Caco-2 (cell line): ENCODE results near the gene TMEM62. TPM values are rescaled to one million over a fixed set of nuclear protein-coding genes. Genes with fewer than 3 reads are reported as not detected.
"Not testable (repeated sequence)": the region's sequence is repeated elsewhere in the genome, so short reads cannot be mapped to it uniquely, and the experiment has no call there.

Experiments
- BruUV-seq: library from RNA; stranded (reverse); fragments of 400-500 nt; replicated peaks from 2 replicates; lab custom pipeline; 2021; lab: Mats Ljungman, UMichigan
- CTCF ChIA-PET: fragments of 300-600 bp; sonication (Branson Sonifier 250); formaldehyde crosslinking; loops from one replicate; lab custom pipeline; 2022; ENCODE audit warnings: antibody characterized with exemption; lab: Charles Lee
- POLR2A ChIA-PET: fragments of 300-600 bp; sonication (Branson Sonifier 250); formaldehyde crosslinking; loops from one replicate; lab custom pipeline; 2022; ENCODE audit warnings: antibody characterized with exemption; lab: Charles Lee
- DNase-seq, 2 experiments: peaks; one replicate each; pipeline versions ENCODE4 v3.0.0 to v3.0.0-alpha.2; 2020 to 2022
- H3K27me3 ChIP-seq: replicated peaks from 2 replicates; pipeline ENCODE4 v1.6.0; 2011; ENCODE audit warnings: low read length; ENCODE audit not compliant: control insufficient read depth, insufficient read depth
- H3K36me3 ChIP-seq: 2 replicates; pipeline ENCODE4 v1.5.1; 2011; ENCODE audit warnings: low read length; ENCODE audit not compliant: control insufficient read depth, insufficient read depth
- H3K4me1 ChIP-seq: fragments of 250-450 bp; sonication (Bioruptor Pico); 2 replicates; pipeline ENCODE4 v1.5.1; 2020; ENCODE audit warnings: mild to moderate bottlenecking
- H3K4me3 ChIP-seq: 2 replicates; pipeline ENCODE4 v1.5.1; 2011; ENCODE audit warnings: low read depth, mild to moderate bottlenecking, control low read depth, low read length
- H3K9me3 ChIP-seq: fragments of 250-450 bp; sonication (Bioruptor Pico); 2 replicates; pipeline ENCODE4 v1.5.1; 2020; ENCODE audit warnings: mild to moderate bottlenecking, moderate library complexity
- H3K27ac Mint-ChIP-seq: one replicate; pipeline ENCODE4 v1.8.0; 2022; ENCODE audit warnings: mixed read lengths; ENCODE audit not compliant: unreplicated experiment
- H3K27me3 Mint-ChIP-seq: one replicate; pipeline ENCODE4 v1.8.0; 2022; ENCODE audit warnings: mixed read lengths; ENCODE audit not compliant: insufficient read depth, unreplicated experiment
- H3K36me3 Mint-ChIP-seq: one replicate; pipeline ENCODE4 v1.8.0; 2022; ENCODE audit warnings: mild to moderate bottlenecking, mixed read lengths; ENCODE audit not compliant: insufficient read depth, unreplicated experiment
- H3K4me1 Mint-ChIP-seq: one replicate; pipeline ENCODE4 v1.8.0; 2022; ENCODE audit warnings: low read depth, mixed read lengths; ENCODE audit not compliant: unreplicated experiment
- H3K4me3 Mint-ChIP-seq: one replicate; pipeline ENCODE4 v1.8.0; 2022; ENCODE audit warnings: mild to moderate bottlenecking, moderate library complexity, mixed read lengths; ENCODE audit not compliant: unreplicated experiment
- H3K9me3 Mint-ChIP-seq: one replicate; pipeline ENCODE4 v1.8.0; 2022; ENCODE audit warnings: mixed read lengths; ENCODE audit not compliant: unreplicated experiment
- intact Hi-C: fragments of 100-400 bp; cut with micrococcal nuclease; formaldehyde crosslinking; loops from one replicate; pipeline ENCODE4 v1.10.0; 2022; ENCODE audit not compliant: unreplicated experiment
- total RNA-seq: library from RNA; stranded (reverse); gene quantifications from 2 replicates; pipeline ENCODE4 v1.2.3, GENCODE V29; 2022
- TF ChIP-seq, protein P1 (sequence below), 2 experiments: fragments of 200-600 bp in 1 of 2; IDR thresholded peaks; 1 replicate in 1 of 2; 2 replicates in 1 of 2; pipeline versions ENCODE4 v1.5.1 to v1.8.0; 2011 to 2022; ENCODE audit warnings: antibody characterized with exemption in 1 of 2, control low read depth in 1 of 2, inconsistent platforms in 1 of 2, low read depth in 1 of 2, low read length in 1 of 2, mild to moderate bottlenecking in 1 of 2, moderate library complexity in 1 of 2; ENCODE audit not compliant: insufficient read depth in 1 of 2, severe bottlenecking in 1 of 2, unreplicated experiment in 1 of 2

Gene TMEM62
- total RNA-seq, 1 experiment from 2014 or later = 23.7 TPM

DNA sequence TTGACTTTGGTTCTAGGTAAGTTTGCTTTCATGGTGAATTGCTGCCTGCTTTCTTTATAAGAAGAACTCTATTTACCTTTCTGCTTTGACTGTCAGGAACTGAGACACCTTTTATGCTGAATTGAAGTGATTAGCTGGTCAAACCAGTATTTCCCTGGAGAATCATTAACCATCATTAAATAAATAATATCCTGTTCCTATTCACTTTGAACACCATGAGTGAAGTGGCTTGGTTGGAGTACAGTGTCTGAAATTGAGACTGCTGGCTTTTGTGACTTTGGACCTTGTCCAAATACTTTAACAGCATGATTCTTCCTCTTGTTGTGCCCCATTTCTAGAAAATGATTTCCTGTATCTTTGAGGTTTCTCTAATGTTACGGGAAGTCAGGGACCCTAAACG, 5.6 kb upstream of the TMEM62 start:
- DNase-seq = peak; percentile 40 to 58
- Mint-ChIP-seq H3K4me3 (peak overlapping the region; percentile 29), H3K36me3 (peaks cover 6% of the 10 kb centered on the region), H3K4me1 (peaks cover 29% of the 10 kb centered on the region), H3K27me3 (no peaks in the 10 kb centered on the region), H3K9me3 (peaks cover 28% of the 10 kb centered on the region), H3K27ac (peak overlapping the region; percentile 12)
- peaks cover 4% of the 10 kb centered on the region; the same call in 1 of the 2 replicates for H3K9me3 ChIP-seq
- peaks cover 2% of the 10 kb centered on the region; the same call in 1 of the 2 replicates for H3K36me3 ChIP-seq
- POLR2A ChIA-PET = no interaction called here
- no peak overlapping the region for H3K4me3 ChIP-seq
- TF ChIP-seq, protein P1, sequence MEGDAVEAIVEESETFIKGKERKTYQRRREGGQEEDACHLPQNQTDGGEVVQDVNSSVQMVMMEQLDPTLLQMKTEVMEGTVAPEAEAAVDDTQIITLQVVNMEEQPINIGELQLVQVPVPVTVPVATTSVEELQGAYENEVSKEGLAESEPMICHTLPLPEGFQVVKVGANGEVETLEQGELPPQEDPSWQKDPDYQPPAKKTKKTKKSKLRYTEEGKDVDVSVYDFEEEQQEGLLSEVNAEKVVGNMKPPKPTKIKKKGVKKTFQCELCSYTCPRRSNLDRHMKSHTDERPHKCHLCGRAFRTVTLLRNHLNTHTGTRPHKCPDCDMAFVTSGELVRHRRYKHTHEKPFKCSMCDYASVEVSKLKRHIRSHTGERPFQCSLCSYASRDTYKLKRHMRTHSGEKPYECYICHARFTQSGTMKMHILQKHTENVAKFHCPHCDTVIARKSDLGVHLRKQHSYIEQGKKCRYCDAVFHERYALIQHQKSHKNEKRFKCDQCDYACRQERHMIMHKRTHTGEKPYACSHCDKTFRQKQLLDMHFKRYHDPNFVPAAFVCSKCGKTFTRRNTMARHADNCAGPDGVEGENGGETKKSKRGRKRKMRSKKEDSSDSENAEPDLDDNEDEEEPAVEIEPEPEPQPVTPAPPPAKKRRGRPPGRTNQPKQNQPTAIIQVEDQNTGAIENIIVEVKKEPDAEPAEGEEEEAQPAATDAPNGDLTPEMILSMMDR (IDR thresholded peaks at IDR 0.05; ENCODE audit: insufficient read depth in 1 of 2, low read depth in 1 of 2, low read length in 1 of 2, severe bottlenecking in 1 of 2, unreplicated experiment in 1 of 2) = no peak
- BruUV-seq = no TSS peak
- H3K27me3 ChIP-seq = no peaks in the 10 kb centered on the region; the same call in 1 of the 2 replicates
- peaks cover 27% of the 10 kb centered on the region for H3K4me1 ChIP-seq
- intact Hi-C loops = loop anchor here (1.0 kb wide), 1 partner anchor 21 kb away; the partner anchor contains the start of gene UBR1
- CTCF ChIA-PET = no interaction called here

DNA sequence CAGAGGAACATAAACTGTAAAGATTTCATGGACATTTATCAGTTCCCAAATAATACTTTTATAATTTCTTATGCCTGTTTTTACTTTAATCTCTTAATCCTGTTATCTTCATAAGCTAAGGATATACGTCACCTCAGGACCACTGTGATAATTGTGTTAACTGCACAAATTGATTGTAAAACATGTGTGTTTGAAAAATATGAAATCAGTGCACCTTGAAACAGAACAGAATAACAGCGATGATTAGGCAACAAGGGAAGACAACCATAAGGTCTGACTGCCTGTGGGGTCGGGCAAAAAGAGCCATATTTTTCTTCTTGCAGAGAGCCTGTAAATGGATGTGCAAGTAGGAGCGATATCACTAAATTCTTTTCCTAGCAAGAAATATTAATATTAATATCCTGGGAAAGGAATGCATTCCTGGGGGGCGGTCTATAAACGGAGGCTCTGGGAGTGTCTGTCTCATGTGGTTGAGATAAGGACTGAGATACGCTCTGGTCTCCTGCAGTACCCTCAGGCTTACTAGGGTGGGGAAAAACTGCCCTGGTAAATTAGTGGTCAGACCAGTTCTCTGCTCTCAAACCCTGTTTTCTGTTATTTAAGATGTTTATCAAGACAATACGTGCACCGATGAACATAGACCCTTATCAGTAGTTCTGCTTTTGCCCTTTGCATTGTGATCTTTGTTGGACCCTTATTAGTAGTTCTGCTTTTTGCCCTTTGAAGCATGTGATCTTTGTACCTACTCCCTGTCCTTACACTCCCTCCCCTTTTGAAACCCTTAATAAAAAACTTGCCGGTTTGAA, 5.0 kb upstream of the TMEM62 start:
- peak in 1 of 2 experiments; percentile 28 for DNase-seq
- H3K4me1 Mint-ChIP-seq = peaks cover 25% of the 10 kb centered on the region
- H3K36me3 ChIP-seq, BruUV-seq, H3K36me3 Mint-ChIP-seq, H3K4me3 ChIP-seq, POLR2A ChIA-PET, intact Hi-C loops, H3K27me3 Mint-ChIP-seq, CTCF ChIA-PET, H3K27me3 ChIP-seq, H3K9me3 ChIP-seq: not testable (repeated sequence)
- H3K4me1 ChIP-seq = peaks cover 27% of the 10 kb centered on the region
- peak overlapping the region; percentile 29 for H3K4me3 Mint-ChIP-seq
- peak overlapping the region; percentile 12 for H3K27ac Mint-ChIP-seq
- peaks cover 28% of the 10 kb centered on the region for H3K9me3 Mint-ChIP-seq

DNA sequence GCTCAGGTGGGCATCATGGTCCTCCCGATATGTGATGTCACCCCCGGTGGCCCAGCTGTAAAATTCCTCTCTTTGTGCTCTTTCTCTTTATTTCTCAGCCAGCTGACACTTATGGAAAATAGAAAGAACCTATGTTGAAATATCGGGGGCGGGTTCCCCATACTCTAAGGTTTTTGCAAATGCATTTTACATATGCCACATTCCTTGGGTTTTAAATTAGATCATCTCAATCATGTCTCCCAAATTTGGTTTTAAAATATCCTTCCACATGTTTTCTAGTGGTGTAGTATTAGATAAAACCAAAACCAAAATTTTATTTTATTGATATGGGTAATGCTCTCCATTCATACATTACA, 4.4 kb upstream of the TMEM62 start:
- Mint-ChIP-seq H3K9me3 (peaks cover 28% of the 10 kb centered on the region), H3K27me3 (no peaks in the 10 kb centered on the region), H3K27ac (no peak overlapping the region), H3K4me1 (peaks cover 22% of the 10 kb centered on the region), H3K36me3 (peaks cover 6% of the 10 kb centered on the region), H3K4me3 (no peak overlapping the region)
- peaks cover 2% of the 10 kb centered on the region; the same call in 1 of the 2 replicates for H3K36me3 ChIP-seq
- peaks cover 27% of the 10 kb centered on the region for H3K4me1 ChIP-seq
- ChIA-PET CTCF (no interaction called here), POLR2A (no interaction called here)
- peaks cover 4% of the 10 kb centered on the region; the same call in 1 of the 2 replicates for H3K9me3 ChIP-seq
- no TSS peak for BruUV-seq
- no peaks in the 10 kb centered on the region; the same call in 1 of the 2 replicates for H3K27me3 ChIP-seq
- intact Hi-C loops = no loop called here
- no peak overlapping the region for H3K4me3 ChIP-seq
- TF ChIP-seq, protein P1 (IDR thresholded peaks at IDR 0.05; ENCODE audit: insufficient read depth in 1 of 2, low read depth in 1 of 2, low read length in 1 of 2, severe bottlenecking in 1 of 2, unreplicated experiment in 1 of 2) = no peak
- DNase-seq = no peak
